Measurements from ENCODE around the gene CRIP3.

CRIP3 gene

DNA sequence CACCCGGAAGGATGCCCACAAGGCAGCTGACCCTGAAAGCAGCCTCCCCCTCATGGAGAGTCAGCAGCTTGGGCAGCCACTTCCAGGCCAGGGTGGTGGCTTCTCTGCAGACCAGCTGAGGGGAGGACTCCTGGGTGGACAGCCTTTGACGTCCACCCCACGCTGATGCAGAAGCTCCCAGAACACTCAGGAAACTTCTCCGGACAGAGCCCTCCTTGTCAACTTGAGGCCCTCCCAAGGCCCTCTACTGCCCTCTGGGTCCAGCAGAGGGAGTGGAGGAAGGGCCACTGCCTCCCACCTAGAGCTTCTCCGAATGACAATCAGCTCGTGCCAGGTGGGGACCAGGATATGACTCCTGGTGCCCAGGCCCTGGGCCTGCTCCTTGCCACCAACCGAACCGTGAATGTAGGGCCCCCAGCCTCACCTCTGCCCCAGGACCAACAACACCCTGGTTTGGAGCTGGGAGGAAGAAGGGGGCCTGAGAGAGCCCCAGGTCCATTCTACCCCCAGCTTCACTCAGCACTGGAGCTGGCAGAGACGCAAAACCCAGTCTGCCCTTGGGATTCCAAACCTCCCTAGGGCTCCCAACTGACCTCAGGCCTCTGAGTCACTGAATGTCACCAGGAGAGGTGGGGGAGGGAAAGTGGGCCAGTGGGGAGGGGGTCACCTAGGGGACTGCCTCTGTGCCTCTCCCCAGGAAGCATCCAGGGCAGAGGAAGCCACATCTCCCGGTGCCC, 21.5 kb downstream of the CRIP3 start:
- DNase-seq: no peak

DNA sequence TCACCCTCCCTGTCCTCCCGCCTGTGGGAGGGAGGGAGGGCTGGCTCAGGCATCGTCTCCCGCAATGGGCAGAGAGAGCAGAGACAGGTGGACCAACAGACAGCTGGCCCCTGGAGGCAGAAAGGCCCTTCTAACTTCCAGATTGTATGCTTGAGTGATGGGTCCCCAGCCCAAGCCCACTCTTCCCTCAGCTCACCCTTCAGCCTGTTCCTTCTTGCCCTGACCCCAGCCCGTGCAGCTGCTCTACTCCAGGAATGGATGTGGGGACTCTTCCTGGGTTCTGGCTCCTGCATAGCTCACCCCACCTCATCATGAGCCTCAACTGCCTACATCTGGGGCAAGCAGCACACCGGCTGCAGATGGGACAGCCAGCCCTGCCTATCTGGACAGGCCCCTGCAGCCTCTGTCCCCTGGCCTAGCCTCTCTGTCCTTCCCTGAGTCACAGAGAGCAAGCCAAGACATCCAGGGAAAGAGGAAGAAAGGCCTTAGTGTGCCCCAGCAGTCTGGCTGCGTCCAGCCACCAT, 22.1 kb downstream of the CRIP3 start:
- DNase-seq: no peak

DNA sequence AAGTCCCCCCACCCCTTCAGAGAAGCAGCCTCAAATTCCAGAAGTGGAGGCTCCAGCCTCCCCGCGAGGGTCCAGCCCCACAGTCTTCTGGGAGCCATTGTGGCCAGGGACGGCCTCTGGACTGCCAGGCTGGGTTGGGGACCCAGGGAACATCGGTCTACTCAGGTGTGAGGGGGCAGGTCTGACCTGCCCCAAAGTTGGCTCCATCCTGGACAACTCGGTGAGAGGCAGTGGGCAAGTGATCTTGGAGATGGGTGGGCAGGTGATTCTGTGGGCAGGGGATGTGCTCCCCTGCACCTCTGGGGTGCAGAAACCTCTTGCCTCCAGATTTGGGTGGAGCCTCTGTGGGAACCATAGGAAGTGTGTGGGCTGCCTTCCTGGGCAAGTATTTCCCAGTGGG, 22.8 kb downstream of the CRIP3 start:
- DNase-seq: no peak

DNA sequence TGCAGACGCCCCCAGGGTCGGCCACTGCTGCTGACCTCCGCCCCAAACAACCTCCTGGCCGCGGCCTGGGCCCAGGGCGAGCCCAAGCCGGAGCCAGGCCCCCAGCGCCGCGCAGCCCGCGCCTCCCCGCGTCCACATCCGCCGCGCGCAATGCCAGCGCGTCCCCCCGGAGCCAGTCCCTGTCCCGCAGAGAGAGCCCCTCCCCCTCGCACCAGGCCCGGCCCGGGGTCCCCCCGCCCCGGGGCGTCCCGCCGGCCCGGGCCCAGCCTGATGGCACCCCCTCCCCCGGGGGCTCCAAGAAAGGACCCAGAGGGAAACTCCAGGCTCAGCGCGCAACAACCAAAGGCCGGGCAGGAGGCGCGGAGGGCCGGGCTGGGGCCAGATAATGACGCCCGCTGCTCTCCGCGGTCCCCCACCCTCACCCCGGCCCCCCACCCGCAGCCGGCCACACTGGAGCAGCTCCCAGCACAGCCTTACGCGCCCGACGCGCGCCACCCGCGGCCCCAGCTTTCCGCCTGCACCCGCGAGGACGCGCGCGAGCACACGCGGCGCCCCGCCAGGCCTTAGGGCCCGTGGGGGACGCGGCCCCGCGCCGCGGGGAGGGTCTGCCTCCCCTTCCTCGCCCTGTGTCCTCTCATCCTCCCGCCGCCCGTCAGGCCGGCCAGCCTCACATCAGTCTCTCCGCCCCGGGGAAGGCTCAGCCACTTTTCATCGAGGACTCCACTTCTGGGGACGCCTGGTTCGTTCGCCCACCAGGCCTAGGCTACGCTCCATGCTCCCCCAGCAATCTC, 23.4 kb downstream of the CRIP3 start:
- no peak for DNase-seq

DNA sequence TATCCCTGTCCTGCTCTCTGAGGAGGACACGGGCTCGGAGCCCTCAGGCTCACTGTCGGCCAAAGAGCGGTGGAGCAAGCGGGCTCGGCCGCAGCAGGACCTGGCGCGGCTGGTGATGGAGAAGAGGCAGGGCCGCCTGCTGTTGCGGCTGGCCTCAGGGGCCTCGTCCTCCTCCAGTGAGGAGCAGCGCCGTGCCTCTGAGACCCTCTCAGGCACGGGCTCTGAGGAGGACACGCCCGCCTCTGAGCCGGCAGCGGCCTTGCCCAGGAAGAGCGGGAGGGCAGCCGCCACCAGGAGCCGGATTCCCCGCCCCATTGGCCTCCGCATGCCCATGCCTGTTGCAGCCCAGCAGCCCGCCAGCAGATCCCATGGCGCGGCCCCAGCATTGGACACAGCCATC, 24.7 kb downstream of the CRIP3 start:
- no peak for DNase-seq

DNA sequence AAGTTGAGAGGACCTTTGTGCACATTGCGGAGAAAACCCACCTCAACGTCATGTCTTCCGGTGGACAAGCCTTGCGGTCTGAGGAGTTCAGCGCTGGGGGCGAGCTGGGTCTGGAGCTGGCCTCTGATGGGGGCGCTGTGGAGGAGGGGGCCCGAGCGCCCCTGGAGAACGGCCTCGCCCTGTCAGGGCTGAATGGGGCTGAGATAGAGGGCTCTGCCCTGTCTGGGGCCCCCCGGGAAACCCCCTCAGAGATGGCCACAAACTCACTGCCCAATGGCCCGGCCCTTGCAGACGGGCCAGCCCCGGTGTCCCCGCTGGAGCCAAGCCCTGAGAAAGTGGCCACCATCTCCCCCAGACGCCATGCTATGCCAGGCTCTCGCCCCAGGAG, 25.1 kb downstream of the CRIP3 start:
- DNase-seq: no peak

DNA sequence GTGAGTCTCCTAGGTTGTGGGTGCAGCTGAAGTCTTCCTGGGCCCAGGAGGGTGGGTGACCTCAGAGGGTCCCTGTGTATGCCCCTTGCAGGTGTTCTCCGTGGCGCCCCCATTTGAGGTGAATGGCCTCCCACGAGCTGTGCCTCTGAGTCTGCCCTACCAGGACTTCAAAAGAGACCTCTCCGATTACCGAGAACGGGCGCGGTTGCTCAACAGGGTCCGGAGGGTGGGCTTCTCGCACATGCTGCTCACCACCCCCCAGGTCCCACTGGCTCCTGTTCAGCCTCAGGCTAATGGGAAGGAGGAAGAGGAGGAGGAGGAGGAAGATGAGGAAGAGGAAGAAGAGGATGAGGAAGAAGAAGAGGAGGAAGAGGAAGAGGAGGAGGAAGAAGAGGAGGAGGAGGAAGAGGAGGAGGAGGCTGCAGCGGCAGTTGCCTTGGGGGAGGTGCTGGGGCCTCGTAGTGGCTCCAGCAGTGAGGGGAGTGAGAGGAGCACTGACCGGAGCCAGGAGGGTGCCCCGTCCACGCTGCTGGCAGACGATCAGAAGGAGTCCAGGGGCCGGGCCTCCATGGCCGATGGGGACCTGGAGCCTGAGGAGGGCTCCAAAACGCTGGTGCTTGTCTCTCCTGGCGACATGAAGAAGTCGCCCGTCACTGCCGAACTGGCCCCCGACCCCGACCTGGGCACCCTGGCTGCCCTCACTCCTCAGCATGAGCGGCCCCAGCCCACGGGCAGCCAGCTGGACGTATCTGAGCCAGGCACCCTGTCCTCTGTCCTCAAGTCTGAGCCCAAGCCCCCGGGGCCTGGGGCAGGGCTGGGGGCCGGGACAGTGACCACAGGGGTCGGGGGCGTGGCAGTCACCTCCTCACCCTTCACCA, 25.8 kb downstream of the CRIP3 start:
- DNase-seq: no peak

DNA sequence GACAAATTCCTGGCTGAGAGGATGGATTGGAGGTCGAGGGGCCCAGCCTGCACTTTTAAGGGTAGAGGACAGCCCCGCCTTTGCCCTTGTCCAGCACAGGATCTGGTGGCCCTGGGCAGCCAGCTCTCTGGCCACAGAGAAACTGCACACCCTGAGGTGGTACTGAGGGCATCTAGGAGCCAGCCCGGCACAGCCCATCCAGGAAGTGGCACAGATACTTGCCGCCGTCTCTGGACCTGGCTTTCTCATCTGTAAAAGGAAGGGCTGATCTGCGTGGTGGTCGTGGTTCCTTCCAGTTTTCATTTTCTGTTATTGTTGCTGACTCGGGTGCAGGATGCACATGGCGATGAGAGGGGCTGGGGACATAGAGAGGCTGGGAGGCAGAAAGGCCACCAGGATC, 26.6 kb downstream of the CRIP3 start:
- DNase-seq: no peak

DNA sequence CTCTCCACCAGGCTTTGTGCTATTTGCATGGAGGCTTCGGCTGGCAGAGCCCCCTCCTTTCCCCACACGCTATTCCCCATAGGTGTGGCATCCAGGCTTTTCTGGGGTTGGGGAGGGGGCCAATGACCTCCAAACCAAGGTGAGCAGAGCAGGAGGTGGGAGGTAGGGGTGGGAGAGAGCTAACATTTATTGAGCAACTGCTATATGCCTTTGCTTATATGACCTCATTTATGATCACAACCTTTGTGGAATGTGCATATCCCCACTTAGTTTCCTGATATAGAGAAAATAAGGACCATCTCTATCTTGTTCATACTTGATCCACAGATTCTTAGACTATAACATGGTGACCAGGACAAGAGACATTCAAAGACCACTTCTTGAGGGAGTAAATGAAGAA, 28.4 kb downstream of the CRIP3 start:
- DNase-seq: no peak

DNA sequence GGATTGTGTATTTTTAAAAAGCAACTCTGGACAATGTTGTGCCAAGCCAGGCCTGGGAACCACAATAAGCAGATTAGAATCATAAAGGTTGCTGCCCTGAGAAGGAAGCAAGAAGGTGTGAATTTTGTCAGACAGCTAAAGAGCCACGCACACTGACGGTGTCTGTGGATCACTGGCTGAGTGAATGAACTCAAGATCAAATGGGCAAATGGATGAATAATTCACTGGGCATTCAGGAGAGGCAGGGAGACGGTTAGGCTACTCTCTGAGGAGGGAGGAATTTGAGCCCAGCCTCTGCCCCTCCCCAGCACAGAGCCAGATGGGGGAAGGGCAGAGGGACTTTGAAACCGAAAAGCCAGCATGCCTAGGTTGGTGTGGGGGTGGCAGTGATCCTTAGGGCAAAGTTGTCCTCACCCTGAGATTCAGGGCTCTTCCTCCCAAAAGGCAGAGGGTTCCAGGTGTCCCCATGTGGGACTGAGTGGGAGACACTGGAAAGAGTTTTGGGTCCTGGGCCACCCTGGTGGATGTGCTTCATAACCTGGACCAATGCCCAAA, 30.0 kb downstream of the CRIP3 start:
- DNase-seq: no peak

DNA sequence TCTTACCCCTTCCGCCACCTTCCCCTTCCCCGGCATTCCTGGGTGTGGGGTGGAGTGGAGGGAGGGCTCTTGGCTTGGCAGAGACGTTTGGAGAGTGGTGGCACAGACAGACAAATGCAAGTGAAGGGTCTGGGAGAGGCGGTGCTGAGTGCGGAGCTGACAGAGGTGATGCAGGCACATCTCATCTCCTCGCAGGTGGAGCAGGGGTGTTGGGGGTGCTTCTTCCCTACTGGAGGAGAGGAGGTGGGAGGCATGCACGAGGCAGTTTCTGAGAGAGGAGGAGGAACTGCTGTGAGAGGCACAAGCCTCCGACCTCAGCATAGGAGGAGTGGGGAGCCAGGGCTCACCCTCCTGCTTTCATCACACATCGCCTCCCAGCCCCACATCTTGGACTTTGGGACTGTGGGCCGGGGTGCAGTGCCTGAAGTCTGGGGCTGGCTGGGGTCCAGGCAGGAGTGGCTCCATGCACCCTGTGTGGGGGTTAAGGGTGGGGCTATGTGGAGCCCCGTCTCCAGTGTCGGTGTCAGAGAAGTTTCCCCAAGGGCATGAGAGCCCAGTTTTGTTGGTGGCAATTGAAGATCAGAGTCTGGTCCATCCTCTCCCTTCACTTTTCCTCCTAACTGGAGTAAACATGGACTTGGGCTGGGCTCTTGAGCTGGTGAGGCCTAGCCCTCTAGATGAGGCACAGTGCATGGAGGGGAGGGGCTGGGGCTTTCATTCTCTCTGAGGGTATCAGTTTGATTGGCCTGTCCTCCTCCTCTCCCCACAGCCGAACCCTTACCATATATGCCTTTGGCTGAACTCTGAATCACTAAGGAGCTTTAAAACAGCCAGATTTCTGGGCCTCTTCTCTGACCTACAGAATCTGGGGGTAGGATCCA, 30.7 kb downstream of the CRIP3 start:
- DNase-seq: no peak

DNA sequence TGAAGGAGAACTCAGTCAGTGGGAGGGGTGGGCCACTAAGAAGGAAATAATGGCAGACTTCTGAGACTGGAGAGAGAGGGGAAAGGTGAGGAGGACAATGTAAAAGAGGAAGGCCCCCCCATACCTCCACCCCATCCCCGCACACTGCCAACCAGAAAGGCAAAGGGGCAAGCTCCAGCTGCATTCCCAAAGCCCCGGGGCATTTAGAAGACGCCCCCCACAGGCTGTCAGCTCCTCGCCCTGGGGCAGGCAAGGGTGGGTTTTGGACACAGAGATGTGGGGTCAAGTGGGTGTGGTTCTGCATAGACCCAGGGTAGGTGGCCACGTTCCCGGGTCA, 31.4 kb downstream of the CRIP3 start:
- no peak for DNase-seq

DNA sequence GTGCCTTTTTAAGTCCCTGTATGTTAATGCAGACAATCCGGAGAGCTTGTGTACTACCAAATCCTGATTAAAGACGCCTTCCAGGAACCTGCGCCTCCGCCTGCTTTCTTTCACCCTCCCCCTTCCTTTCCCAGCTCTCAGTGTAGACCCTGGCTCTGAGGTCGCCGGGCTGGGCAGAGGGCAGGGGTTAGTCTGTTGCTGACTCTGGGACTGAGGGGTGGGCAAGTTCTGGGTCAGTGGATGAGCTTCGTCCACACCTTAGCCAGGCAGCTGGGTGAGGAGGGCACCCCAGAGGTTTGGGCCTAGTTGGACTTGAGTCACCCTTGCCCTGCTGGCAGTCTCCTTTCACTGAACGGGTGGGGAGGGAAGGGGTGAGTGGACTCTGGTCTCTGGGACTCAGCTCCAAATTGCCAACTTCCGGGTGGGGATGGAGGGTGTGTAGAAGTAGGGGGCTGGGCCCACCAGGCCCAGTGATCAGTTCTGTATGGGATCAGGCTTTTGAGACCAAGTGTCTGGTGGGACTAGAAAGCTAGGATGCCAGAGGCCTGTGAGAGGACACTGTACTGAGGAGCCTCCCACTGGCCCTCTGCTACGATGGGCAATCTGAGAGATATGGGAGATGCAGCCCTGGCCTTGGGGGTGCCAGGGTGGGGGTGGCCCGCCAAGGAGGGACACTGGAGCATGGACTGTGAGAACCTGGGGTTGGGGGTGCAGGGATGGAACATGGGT, 31.9 kb downstream of the CRIP3 start:
- DNase-seq: no peak

DNA sequence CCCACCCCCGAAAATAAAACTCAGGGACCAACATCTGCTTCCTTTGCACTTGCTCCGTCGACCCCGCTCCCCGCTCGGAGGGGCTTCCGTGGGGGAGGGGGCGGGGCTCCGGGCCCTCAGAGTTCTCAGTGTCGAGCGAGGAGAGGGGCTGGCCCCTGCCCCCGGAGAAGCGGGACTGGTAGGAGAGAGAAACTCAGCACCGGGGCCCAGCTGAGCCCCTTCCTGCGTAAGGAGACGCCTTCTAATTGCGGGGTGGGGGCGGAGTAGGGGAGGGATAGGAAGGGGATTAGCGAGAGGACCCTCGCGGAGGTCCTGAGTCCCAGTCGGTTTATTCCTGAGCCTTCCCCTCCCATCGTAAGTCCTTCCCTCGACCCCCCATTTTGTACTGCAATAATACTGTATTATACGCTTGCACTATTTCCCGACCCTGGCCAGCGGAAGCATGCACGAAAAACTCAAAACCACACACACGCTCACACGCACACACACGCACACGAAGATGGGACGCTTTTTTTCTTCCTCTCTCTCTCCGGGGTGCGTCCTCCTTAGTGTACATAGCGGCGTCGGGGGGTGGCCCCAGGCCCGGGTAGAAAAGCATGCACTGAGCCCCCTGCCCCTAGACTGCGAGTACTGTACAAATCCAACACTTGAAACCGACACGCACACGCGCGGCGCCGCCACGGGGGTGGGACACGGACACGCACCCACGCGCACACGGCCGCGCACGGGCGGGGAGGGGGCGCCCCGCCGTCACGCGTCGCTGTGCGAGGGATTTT, 32.6 kb downstream of the CRIP3 start:
- DNase-seq: no peak

DNA sequence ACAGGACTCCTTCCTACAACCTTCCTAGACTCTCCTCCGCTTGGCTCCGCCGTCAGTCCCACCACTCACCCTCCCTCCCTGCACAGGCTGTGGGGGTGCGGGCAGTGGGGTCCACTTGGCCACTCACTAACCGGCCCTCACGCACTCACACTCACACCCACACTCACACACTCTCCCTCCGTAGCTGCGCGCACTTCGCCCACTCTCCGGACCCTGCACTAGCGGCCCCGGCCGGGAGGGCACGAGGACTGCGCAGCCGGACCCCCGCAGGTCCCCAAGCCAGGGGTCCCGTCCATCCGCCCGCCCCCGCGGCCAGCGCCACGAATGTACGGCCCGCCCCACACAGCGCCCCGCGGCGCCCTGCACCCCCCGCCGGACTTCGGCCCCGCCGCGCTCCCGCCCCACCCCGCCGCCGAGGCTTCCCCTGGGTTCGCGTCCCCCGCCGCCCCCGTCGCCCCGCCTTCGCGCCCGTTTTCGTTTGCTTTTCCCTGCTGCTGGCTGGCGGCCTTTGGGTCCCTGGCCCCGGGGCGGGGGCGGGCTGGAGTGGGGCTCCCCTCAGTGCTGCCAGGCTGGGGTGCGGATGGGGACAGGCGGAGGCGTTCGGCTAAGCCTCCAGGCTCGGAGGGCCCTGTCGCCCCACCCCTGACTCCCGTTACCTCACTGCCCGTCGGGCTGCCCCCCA, 33.6 kb downstream of the CRIP3 start:
- no peak for DNase-seq

DNA sequence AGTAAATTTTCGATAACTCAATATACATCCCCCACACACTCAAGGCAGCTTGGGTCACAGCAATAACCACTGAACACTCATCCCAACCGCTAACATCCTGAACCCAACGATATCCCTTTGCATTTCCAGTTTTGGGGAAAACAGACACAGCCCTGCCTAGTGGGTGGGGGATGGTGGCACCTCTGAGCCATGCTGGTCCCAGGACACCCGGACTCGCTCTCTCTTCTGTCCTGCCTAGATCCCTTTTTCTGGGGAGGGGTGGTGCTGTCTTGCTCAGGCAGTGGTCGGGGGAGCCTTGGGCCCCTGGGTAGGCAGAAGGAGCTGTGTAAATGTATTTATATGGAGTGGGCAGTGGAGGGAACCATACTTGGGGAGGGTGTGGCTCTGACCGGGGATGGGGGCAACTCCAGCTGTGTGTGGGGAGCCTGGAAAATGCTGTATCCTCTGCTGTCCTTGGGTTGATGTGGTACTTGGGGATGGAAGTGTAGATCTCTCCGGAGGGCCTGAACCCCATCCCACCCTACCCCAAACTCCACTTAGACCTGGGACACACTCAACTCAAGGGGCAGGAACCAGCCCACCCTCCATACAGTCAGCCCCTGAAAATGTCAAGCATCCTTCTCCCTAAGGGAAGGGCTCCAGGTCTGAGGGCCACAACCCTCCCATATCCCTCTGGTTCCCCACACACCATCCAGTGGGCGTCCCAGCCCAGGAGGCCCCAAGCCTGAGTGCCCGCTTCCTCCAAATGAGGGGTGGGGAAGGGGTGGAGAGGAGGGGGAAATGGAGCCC, 34.3 kb downstream of the CRIP3 start:
- DNase-seq: no peak

DNA sequence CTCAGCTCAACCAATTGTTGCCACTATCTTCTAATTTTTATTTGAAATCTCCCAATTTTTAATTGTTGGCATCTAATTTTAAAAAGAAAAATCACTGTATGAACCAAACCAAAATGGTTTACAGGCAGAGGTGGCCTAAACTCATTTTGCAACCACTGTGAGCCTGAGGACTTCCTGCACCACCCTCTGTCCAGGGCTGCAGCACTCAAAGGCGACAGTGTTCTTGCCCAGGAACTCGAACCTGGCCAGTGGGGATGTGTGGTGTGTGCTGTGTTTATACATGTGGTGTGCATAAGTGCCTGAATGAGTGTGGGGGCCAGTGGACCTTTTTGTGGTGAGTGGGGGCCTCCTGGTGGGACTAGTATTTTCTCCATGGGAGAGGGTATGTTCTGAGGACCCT, 34.9 kb downstream of the CRIP3 start:
- DNase-seq: no peak

DNA sequence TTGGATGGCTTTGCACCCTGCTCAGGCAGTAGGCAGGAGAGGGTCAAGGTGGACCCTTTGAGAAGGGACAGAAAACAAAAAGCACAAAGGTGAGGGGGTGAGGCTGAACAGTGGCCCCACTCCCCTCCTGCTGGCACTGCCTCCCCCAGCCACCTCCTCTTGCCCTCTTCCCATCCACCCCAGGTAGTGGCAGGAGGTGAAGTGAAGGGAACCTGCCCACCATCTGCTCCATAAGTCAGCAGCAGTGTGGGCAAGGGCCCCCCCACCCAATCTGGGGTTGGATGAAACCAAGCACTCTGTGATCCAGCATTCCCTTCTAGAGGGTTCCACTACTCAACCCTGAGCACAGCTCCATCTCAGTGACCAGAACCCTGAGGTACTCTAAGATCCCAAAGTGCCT, 36.7 kb downstream of the CRIP3 start:
- DNase-seq: no peak
